Measurements from ENCODE around the gene ZNF775.

ZNF775 gene

DNA sequence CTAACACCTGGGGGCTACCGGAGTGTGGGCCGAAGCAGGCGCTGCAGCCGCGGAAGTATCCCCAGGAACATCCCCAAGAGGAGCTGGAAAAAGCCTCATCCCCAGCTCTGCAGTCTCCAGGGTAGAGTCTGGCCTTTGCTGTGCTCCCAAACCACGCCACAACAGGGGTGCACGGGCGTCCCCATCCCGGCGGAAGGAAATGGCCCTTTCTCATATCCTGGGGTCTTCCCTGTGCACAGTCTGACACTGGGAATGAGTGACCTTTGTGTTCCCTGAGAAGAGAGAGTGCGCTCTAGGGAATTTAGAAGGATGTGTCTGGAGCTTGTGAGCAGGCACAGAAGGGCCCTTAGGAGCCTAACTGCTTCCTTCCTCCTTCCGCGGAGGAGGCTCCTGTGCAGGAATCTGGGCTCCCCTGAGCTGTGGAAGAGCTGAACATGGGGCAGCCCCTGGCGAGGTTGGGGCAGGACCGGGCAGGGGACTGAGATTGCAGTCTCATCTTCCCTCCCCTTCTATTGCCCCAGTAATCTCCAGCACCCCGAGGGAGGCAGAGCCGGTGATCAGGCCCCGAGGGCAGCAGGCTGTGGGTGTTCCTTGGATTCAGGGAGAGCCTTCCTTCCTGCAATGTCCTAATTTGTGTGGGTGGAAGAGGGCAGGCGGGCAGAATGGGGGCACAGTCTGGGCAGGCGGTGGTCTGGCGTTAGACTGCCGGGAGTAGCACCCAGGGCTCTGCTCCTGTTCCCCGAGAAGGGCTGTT is 9.2 kb upstream of the ZNF775 start:
- peak overlapping the region; percentile 100 for H3K27ac ChIP-seq
- no peak for TF ChIP-seq CTCF (conservative IDR thresholded peaks at IDR 0.05)

GRCh38 chr7:150370612-150371071 is 8.5 kb upstream of the ZNF775 start:
- peak overlapping the region; percentile 100 for H3K27ac ChIP-seq
- TF ChIP-seq CTCF (conservative IDR thresholded peaks at IDR 0.05) = no peak

GRCh38 chr7:150371131-150371995 is 7.8 kb upstream of the ZNF775 start:
- TF ChIP-seq CTCF (conservative IDR thresholded peaks at IDR 0.05) = no peak
- peak overlapping the region; percentile 100 for H3K27ac ChIP-seq

DNA sequence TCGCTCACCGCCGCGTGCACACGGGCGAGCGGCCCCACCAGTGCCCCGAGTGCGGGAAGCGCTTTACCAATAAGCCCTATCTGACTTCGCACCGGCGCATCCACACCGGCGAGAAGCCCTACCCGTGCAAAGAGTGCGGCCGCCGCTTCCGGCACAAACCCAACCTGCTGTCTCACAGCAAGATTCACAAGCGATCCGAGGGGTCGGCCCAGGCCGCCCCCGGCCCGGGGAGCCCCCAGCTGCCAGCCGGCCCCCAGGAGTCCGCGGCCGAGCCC is 7.2 kb upstream of the ZNF775 start:
- H3K27ac ChIP-seq = peak overlapping the region; percentile 77
- TF ChIP-seq CTCF (conservative IDR thresholded peaks at IDR 0.05) = no peak

- peak overlapping the region; percentile 77 for H3K27ac ChIP-seq
- TF ChIP-seq CTCF (conservative IDR thresholded peaks at IDR 0.05) = no peak
These were observed 6.7 kb upstream of the ZNF775 start for GRCh38 chr7:150372271-150373048.

DNA sequence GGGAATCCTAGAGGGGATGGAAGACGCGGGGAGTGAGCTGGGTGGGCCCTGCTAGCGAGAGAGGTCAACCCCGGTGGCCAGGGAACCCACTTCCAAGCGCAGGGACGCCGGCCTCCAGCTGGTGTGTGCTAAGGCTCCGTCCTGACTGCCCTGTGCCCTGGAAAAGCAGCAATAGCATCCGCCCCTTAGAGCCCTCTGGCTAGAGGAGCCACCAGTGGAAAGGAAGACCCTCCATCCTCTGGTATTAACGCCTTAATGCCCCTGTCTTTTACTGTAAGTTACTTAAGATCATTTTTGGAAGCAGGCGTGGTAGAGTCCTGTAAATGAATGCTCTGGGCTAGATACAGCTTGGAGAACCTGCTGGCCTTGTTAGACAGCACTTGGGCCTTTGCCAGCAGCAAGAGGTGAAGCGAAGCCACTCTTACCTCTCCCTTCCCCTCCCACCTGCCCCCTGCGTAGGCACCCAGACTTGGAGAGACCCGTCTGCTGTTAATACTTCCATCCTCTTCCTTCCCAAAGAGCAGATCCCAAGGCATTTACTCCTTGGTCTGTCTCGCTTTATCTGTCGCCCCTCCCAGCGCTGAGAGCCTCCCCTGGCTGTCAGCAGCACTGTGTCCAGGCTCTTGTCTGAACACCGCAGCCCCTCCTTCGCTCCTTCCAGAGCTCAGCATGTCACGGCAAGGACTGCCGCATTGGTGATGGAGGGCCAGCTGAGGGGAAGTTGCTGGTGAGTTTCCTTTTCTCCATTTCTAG is 5.9 kb upstream of the ZNF775 start:
- H3K27ac ChIP-seq = peak overlapping the region; percentile 77
- TF ChIP-seq CTCF (conservative IDR thresholded peaks at IDR 0.05) = no peak

All from VCaP (cell line).